GM23248 (cell line): Measurements from ENCODE around the gene CEP112.

ENCODE experiments used
- EZH2 ChIP-seq: fragments of 200-600 bp; sonication (generic); IDR thresholded peaks from 2 replicates; pipeline ENCODE4 v1.6.1; 2018; ENCODE audit warnings: antibody characterized with exemption, mild to moderate bottlenecking; ENCODE audit not compliant: insufficient read depth, poor library complexity, severe bottlenecking
- EZH2phosphoT487 ChIP-seq: fragments of 200-600 bp; sonication (generic); IDR thresholded peaks from 2 replicates; pipeline ENCODE4 v1.6.1; 2018; ENCODE audit warnings: antibody characterized with exemption, moderate library complexity, mild to moderate bottlenecking, low read depth; ENCODE audit not compliant: insufficient read depth

- no peak for TF ChIP-seq EZH2
- no peak for TF ChIP-seq EZH2phosphoT487
Observed at GRCh38 chr17:65677932-65678331, 514.0 kb downstream of the CEP112 start.
